Astrocyte of the cerebellum (primary cell): ENCODE results near the gene BMAL1.

Experiments
- DNase-seq: peaks from one replicate; pipeline ENCODE4 v3.0.0-alpha.2; 2011; ENCODE audit warnings: low read depth
- H3K4me3 ChIP-seq: 2 replicates; pipeline ENCODE4 v1.5.1; 2011; ENCODE audit warnings: mild to moderate bottlenecking, low read depth, low read length, moderate library complexity
- CTCF ChIP-seq: IDR thresholded peaks from 2 replicates; pipeline ENCODE4 v1.5.1; 2012; ENCODE audit warnings: low read length, low read depth, moderate library complexity, mild to moderate bottlenecking; ENCODE audit errors: missing control alignments
- in situ Hi-C: cut with HindIII; loops from 2 replicates; pipeline ENCODE4 v1.10.0; 2017; ENCODE audit warnings: low sequenced_read_pairs

Gene BMAL1

GRCh38 chr11:13277768-13278608 is at the start of gene BMAL1:
Gene BMAL1, plus strand, starts transcription at chr11:13277790. Its CDS starts 76,519 bp downstream, at chr11:13354309.
- no peak for TF ChIP-seq CTCF
- H3K4me3 ChIP-seq, result peak within 1 kb of the TSS; percentile 83
- in situ Hi-C loops, result no loop called here
- no peak for DNase-seq

DNA sequence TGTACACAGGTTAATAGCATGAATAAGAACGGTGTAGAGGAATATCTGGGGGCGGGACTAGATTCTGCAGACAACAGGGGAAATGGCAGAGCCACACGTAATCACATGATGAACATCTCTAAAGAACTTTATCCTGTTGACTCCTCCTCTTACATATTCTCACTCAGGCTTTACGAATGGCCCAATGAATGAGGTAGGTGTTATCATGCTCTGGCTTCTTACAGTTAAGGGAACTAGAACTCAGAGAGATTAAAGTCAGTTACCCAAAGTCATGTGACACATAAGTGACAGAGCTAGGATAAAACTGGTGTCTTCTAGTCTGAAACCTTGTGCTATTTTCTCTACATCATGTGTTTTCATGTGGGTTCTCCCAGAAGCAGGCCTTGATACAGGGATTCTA is 49.0 kb upstream of the BMAL1 start:
- H3K4me3 ChIP-seq, result no peak overlapping the region
- in situ Hi-C loops, result no loop called here
- DNase-seq, result no peak
- no peak for TF ChIP-seq CTCF

DNA sequence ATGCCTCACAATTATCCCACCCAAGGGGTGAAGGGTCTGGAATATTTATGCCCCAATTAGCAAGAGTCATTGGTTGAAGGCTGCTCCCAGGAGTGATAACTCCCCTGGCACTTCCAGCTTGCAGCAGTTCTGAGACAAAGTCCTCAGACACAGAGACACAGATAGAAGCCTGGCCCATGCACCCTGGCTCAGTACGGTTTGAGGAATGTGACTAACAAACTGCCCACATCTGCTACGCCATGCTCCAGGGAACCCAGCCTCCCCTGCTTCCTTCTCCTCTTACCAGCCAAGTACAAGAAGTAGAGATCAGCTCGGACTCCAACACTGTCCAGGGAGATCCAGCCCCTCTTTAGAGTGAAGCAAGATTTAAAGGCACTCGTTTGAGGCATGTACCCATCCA is 48.5 kb upstream of the BMAL1 start:
- H3K4me3 ChIP-seq, result no peak overlapping the region
- DNase-seq, result no peak
- no peak for TF ChIP-seq CTCF
- in situ Hi-C loops, result no loop called here

GRCh38 chr11:13229711-13230318 is 47.8 kb upstream of the BMAL1 start:
- in situ Hi-C loops, result no loop called here
- no peak overlapping the region for H3K4me3 ChIP-seq
- DNase-seq, result no peak
- TF ChIP-seq CTCF, result no peak

GRCh38 chr11:13233173-13233745 is 44.3 kb upstream of the BMAL1 start:
- in situ Hi-C loops, result no loop called here
- no peak for DNase-seq
- TF ChIP-seq CTCF, result no peak
- H3K4me3 ChIP-seq, result no peak overlapping the region

- no peak overlapping the region for H3K4me3 ChIP-seq
- TF ChIP-seq CTCF, result no peak
- DNase-seq, result no peak
- in situ Hi-C loops, result no loop called here
These were observed 41.7 kb upstream of the BMAL1 start for GRCh38 chr11:13235895-13236294.
